ENCODE data around the gene APOBEC3B.
A peak's percentile ranks its signal among the peaks of the same experiment; 100 is the strongest.
"Not testable (repeated sequence)": the region's sequence is repeated elsewhere in the genome, so short reads cannot be mapped to it uniquely, and the experiment has no call there.

Gene APOBEC3B

GRCh38 chr22:38951734-38952133 lies 30.4 kb upstream of the APOBEC3B start:
- no peak for DNase-seq (ENCODE audit: low read depth in 2 of 2)

GRCh38 chr22:38952281-38952993 lies 29.7 kb upstream of the APOBEC3B start:
- DNase-seq (ENCODE audit: low read depth in 2 of 2), result no peak

GRCh38 chr22:38953091-38953490 lies 29.1 kb upstream of the APOBEC3B start:
- no peak for DNase-seq (ENCODE audit: low read depth in 2 of 2)

GRCh38 chr22:38953577-38954413 lies 28.4 kb upstream of the APOBEC3B start:
- peak in 1 of 2 donors; percentile 33 for DNase-seq (ENCODE audit: low read depth in 2 of 2)

GRCh38 chr22:38954414-38955043 lies 27.6 kb upstream of the APOBEC3B start:
- DNase-seq (ENCODE audit: low read depth in 2 of 2), result no peak

GRCh38 chr22:38955250-38955905 lies 26.8 kb upstream of the APOBEC3B start:
- DNase-seq (ENCODE audit: low read depth in 2 of 2), result no peak

GRCh38 chr22:38955926-38956325 lies 26.2 kb upstream of the APOBEC3B start:
- no peak for DNase-seq (ENCODE audit: low read depth in 2 of 2)

GRCh38 chr22:38956551-38956950 lies 25.6 kb upstream of the APOBEC3B start:
- no peak for DNase-seq (ENCODE audit: low read depth in 2 of 2)

GRCh38 chr22:38957046-38957770 lies 24.9 kb upstream of the APOBEC3B start, which contains the start of gene APOBEC3A:
Gene APOBEC3A, plus strand, starts transcription at chr22:38957609. Its CDS starts 83 bp downstream, at chr22:38957692.
- DNase-seq (ENCODE audit: low read depth in 2 of 2), result no peak

GRCh38 chr22:38957808-38958650 lies 24.1 kb upstream of the APOBEC3B start:
- DNase-seq (ENCODE audit: low read depth in 2 of 2), result no peak

- DNase-seq (ENCODE audit: low read depth in 2 of 2), result not testable (repeated sequence)
Observed at GRCh38 chr22:38958651-38958943, 23.6 kb upstream of the APOBEC3B start.

GRCh38 chr22:38959590-38959989 lies 22.6 kb upstream of the APOBEC3B start:
- no peak for DNase-seq (ENCODE audit: low read depth in 2 of 2)

GRCh38 chr22:38960673-38961072 lies 21.5 kb upstream of the APOBEC3B start:
- not testable (repeated sequence) for DNase-seq (ENCODE audit: low read depth in 2 of 2)

- not testable (repeated sequence) for DNase-seq (ENCODE audit: low read depth in 2 of 2)
Observed at GRCh38 chr22:38963291-38963738, 18.8 kb upstream of the APOBEC3B start.

GRCh38 chr22:38963872-38964271 lies 18.3 kb upstream of the APOBEC3B start:
- no peak for DNase-seq (ENCODE audit: low read depth in 2 of 2)

GRCh38 chr22:38964306-38964705 lies 17.8 kb upstream of the APOBEC3B start:
- DNase-seq (ENCODE audit: low read depth in 2 of 2), result no peak

- no peak for DNase-seq (ENCODE audit: low read depth in 2 of 2)
Observed at GRCh38 chr22:38964989-38965388, 17.2 kb upstream of the APOBEC3B start.

- no peak for DNase-seq (ENCODE audit: low read depth in 2 of 2)
Observed at GRCh38 chr22:38965614-38966379, 16.4 kb upstream of the APOBEC3B start.

- no peak for DNase-seq (ENCODE audit: low read depth in 2 of 2)
Observed at GRCh38 chr22:38966380-38966702, 15.8 kb upstream of the APOBEC3B start.

- no peak for DNase-seq (ENCODE audit: low read depth in 2 of 2)
Observed at GRCh38 chr22:38966942-38967341, 15.2 kb upstream of the APOBEC3B start.

Data from stimulated activated CD4-positive, alpha-beta T cell treated with anti-CD3 and anti-CD28 coated beads, Interleukin-1b, Interleukin-23, amount 100 ng/mL, for 1 hour (primary cell).